Mesendoderm (in vitro differentiated cells): ENCODE measurements around the gene PTPRG.

Experiments used
- DNase-seq: peaks from one replicate; pipeline ENCODE4 v3.0.0; 2013
- H2AK5ac ChIP-seq: 2 replicates; pipeline ENCODE4 v1.6.1; 2013; ENCODE audit warnings: low read length, inconsistent platforms
- H2BK120ac ChIP-seq: 2 replicates; pipeline ENCODE4 v1.6.1; 2013; ENCODE audit warnings: low read depth, mild to moderate bottlenecking, low read length, moderate library complexity, mixed read lengths
- H2BK15ac ChIP-seq: replicated peaks from 2 replicates; pipeline ENCODE4 v1.6.1; 2013; ENCODE audit warnings: low read depth, mild to moderate bottlenecking, moderate library complexity
- H2BK5ac ChIP-seq: 2 replicates; pipeline ENCODE4 v1.6.1; 2013; ENCODE audit warnings: low read length, inconsistent platforms
- H3K18ac ChIP-seq: 2 replicates; pipeline ENCODE4 v1.6.1; 2013; ENCODE audit warnings: mild to moderate bottlenecking, low read length, mixed read lengths
- H3K23ac ChIP-seq: one replicate; pipeline ENCODE4 v1.6.1; 2013; ENCODE audit warnings: low read length
- H3K27ac ChIP-seq: 2 replicates; pipeline ENCODE4 v1.5.1; 2013; ENCODE audit warnings: low read depth, mild to moderate bottlenecking, inconsistent platforms, low read length, moderate library complexity
- H3K27me3 ChIP-seq: 2 replicates; pipeline ENCODE4 v1.6.1; 2013; ENCODE audit warnings: low read length, control low read depth, mild to moderate bottlenecking, inconsistent platforms; ENCODE audit not compliant: insufficient read depth, poor library complexity
- H3K36me3 ChIP-seq: 2 replicates; pipeline ENCODE4 v1.6.1; 2013; ENCODE audit warnings: low read length, inconsistent platforms; ENCODE audit not compliant: control insufficient read depth, insufficient read depth
- H3K4ac ChIP-seq: one replicate; pipeline ENCODE4 v1.6.1; 2013; ENCODE audit warnings: low read depth, mild to moderate bottlenecking, low read length, moderate library complexity
- H3K4me1 ChIP-seq: 2 replicates; pipeline ENCODE4 v1.6.1; 2013; ENCODE audit warnings: low read depth, low read length, inconsistent platforms; ENCODE audit not compliant: control insufficient read depth
- H3K4me2 ChIP-seq: 2 replicates; pipeline ENCODE4 v1.6.1; 2013; ENCODE audit warnings: low read length
- H3K4me3 ChIP-seq: 2 replicates; pipeline ENCODE4 v1.5.1; 2013; ENCODE audit warnings: mild to moderate bottlenecking, low read length
- H3K56ac ChIP-seq: one replicate; pipeline ENCODE4 v1.6.1; 2013; ENCODE audit warnings: low read length
- H3K79me1 ChIP-seq: 2 replicates; pipeline ENCODE4 v1.6.1; 2013; ENCODE audit warnings: low read length, inconsistent platforms
- H3K79me2 ChIP-seq: 2 replicates; pipeline ENCODE4 v1.6.1; 2013; ENCODE audit warnings: mild to moderate bottlenecking, low read length; ENCODE audit not compliant: control insufficient read depth, insufficient read depth
- H3K9ac ChIP-seq: 2 replicates; pipeline ENCODE4 v1.6.1; 2013; ENCODE audit warnings: low read length, inconsistent platforms
- H4K5ac ChIP-seq: one replicate; pipeline ENCODE4 v1.6.1; 2013; ENCODE audit warnings: low read length
- H4K8ac ChIP-seq: one replicate; pipeline ENCODE4 v1.6.1; 2013; ENCODE audit warnings: low read depth, mild to moderate bottlenecking, control low read depth, low read length, moderate library complexity
- WGBS: extraction: QIAGEN DNeasy Blood & Tissue Kit; methylation state at CpG from one replicate; pipeline ENCODE4 v1.1.7; 2013; ENCODE audit warnings: low lambda C conversion rate, missing lambda C conversion rate; ENCODE audit not compliant: insufficient coverage; ENCODE audit errors: extremely low coverage; 5-methylcytosine and 5-hydroxymethylcytosine counted together

PTPRG gene

GRCh38 chr3:62248734-62249483, 687.5 kb downstream of the PTPRG start:
- Histone ChIP-seq H4K5ac (no peak overlapping the region), H3K9ac (no peak overlapping the region), H3K4me3 (no peak overlapping the region), H3K4me1 (peaks cover 5% of the 10 kb centered on the region), H3K36me3 (no peaks in the 10 kb centered on the region), H4K8ac (no peak overlapping the region), H2BK5ac (no peak overlapping the region), H3K23ac (no peak overlapping the region), H3K56ac (no peak overlapping the region), H3K27ac (no peak overlapping the region), H3K79me1 (no peaks in the 10 kb centered on the region), H2BK120ac (no peak overlapping the region), H3K18ac (no peak overlapping the region), H3K4ac (no peak overlapping the region), H2BK15ac (no peak overlapping the region), H3K27me3 (no peaks in the 10 kb centered on the region), H2AK5ac (no peak overlapping the region), H3K79me2 (no peaks in the 10 kb centered on the region), H3K4me2 (no peak overlapping the region)
- peak; percentile 59 for DNase-seq
- whole genome bisulfite sequencing: no CpG with 5 or more reads among the region's 1 CpG

GRCh38 chr3:62249484-62249776, 688.1 kb downstream of the PTPRG start:
- H3K4ac ChIP-seq: no peak overlapping the region
- peaks cover 5% of the 10 kb centered on the region for H3K4me1 ChIP-seq
- no peak overlapping the region for H3K18ac ChIP-seq
- no peak overlapping the region for H2AK5ac ChIP-seq
- no peak overlapping the region for H3K4me2 ChIP-seq
- H3K79me1 ChIP-seq: no peaks in the 10 kb centered on the region
- H3K27me3 ChIP-seq: no peaks in the 10 kb centered on the region
- no peak overlapping the region for H3K27ac ChIP-seq
- no peak overlapping the region for H2BK120ac ChIP-seq
- no peak overlapping the region for H2BK15ac ChIP-seq
- no peak overlapping the region for H3K23ac ChIP-seq
- no peaks in the 10 kb centered on the region for H3K36me3 ChIP-seq
- no peak overlapping the region for H3K4me3 ChIP-seq
- no peaks in the 10 kb centered on the region for H3K79me2 ChIP-seq
- DNase-seq: no peak
- H3K9ac ChIP-seq: no peak overlapping the region
- H4K5ac ChIP-seq: no peak overlapping the region
- no CpG with 5 or more reads among the region's 1 CpG for WGBS
- H4K8ac ChIP-seq: no peak overlapping the region
- no peak overlapping the region for H3K56ac ChIP-seq
- H2BK5ac ChIP-seq: no peak overlapping the region

GRCh38 chr3:62249855-62250543, 688.6 kb downstream of the PTPRG start:
- H3K4me1 ChIP-seq: peaks cover 5% of the 10 kb centered on the region
- H4K5ac ChIP-seq: no peak overlapping the region
- H4K8ac ChIP-seq: no peak overlapping the region
- no peak overlapping the region for H3K18ac ChIP-seq
- no CpG with 5 or more reads among the region's 2 CpGs for WGBS
- H2BK5ac ChIP-seq: no peak overlapping the region
- H3K23ac ChIP-seq: no peak overlapping the region
- no peak overlapping the region for H3K27ac ChIP-seq
- H3K56ac ChIP-seq: no peak overlapping the region
- H2BK15ac ChIP-seq: no peak overlapping the region
- H3K4me3 ChIP-seq: no peak overlapping the region
- no peak overlapping the region for H3K9ac ChIP-seq
- H3K4ac ChIP-seq: no peak overlapping the region
- H2BK120ac ChIP-seq: no peak overlapping the region
- no peak overlapping the region for H2AK5ac ChIP-seq
- H3K36me3 ChIP-seq: no peaks in the 10 kb centered on the region
- H3K4me2 ChIP-seq: no peak overlapping the region
- no peaks in the 10 kb centered on the region for H3K79me1 ChIP-seq
- H3K79me2 ChIP-seq: no peaks in the 10 kb centered on the region
- DNase-seq: peak; percentile 35
- no peaks in the 10 kb centered on the region for H3K27me3 ChIP-seq

GRCh38 chr3:62252438-62253157, 691.2 kb downstream of the PTPRG start:
- no peaks in the 10 kb centered on the region for H3K79me1 ChIP-seq
- H4K5ac ChIP-seq: no peak overlapping the region
- peaks cover 3% of the 10 kb centered on the region for H3K4me1 ChIP-seq
- H4K8ac ChIP-seq: no peak overlapping the region
- no peak overlapping the region for H3K23ac ChIP-seq
- no peak overlapping the region for H3K4ac ChIP-seq
- H2BK5ac ChIP-seq: no peak overlapping the region
- DNase-seq: no peak
- H2BK15ac ChIP-seq: no peak overlapping the region
- H2BK120ac ChIP-seq: no peak overlapping the region
- no peak overlapping the region for H3K4me2 ChIP-seq
- no peak overlapping the region for H3K27ac ChIP-seq
- H3K4me3 ChIP-seq: no peak overlapping the region
- no peaks in the 10 kb centered on the region for H3K79me2 ChIP-seq
- no peak overlapping the region for H3K9ac ChIP-seq
- no peaks in the 10 kb centered on the region for H3K27me3 ChIP-seq
- H3K56ac ChIP-seq: no peak overlapping the region
- no CpG with 5 or more reads among the region's 2 CpGs for WGBS
- no peak overlapping the region for H2AK5ac ChIP-seq
- no peaks in the 10 kb centered on the region for H3K36me3 ChIP-seq
- no peak overlapping the region for H3K18ac ChIP-seq

GRCh38 chr3:62253971-62254370, 692.6 kb downstream of the PTPRG start:
- H3K4me1 ChIP-seq: peaks cover 3% of the 10 kb centered on the region
- no peak overlapping the region for H3K4me2 ChIP-seq
- H3K18ac ChIP-seq: no peak overlapping the region
- no peak overlapping the region for H2BK120ac ChIP-seq
- no peak overlapping the region for H3K9ac ChIP-seq
- no peak overlapping the region for H4K8ac ChIP-seq
- H3K36me3 ChIP-seq: no peaks in the 10 kb centered on the region
- no peak for DNase-seq
- H3K27me3 ChIP-seq: no peaks in the 10 kb centered on the region
- no peak overlapping the region for H2BK15ac ChIP-seq
- no peak overlapping the region for H4K5ac ChIP-seq
- no peak overlapping the region for H2BK5ac ChIP-seq
- WGBS: 100% methylated on average over 1 of the region's 3 CpGs
- no peaks in the 10 kb centered on the region for H3K79me1 ChIP-seq
- no peak overlapping the region for H2AK5ac ChIP-seq
- H3K4ac ChIP-seq: no peak overlapping the region
- no peak overlapping the region for H3K27ac ChIP-seq
- no peak overlapping the region for H3K4me3 ChIP-seq
- no peak overlapping the region for H3K23ac ChIP-seq
- no peaks in the 10 kb centered on the region for H3K79me2 ChIP-seq
- no peak overlapping the region for H3K56ac ChIP-seq
